Measurements from ENCODE around the gene SLC2A1.

- TF ChIP-seq CTCF (IDR thresholded peaks at IDR 0.05; ENCODE audit: low read depth, low read length), result no peak
- TF ChIP-seq EZH2phosphoT487 (IDR thresholded peaks at IDR 0.05; ENCODE audit: low read depth), result no peak
Observed at GRCh38 chr1:42962641-42963377, 4.1 kb upstream of the SLC2A1 start.

Data from OCI-LY3 (cell line).